IPS DF 4.7 (cell line): ENCODE results near the gene PITPNC1.
A peak's percentile ranks its signal among the peaks of the same experiment; 100 is the strongest.
"Not testable (repeated sequence)": the region's sequence is repeated elsewhere in the genome, so short reads cannot be mapped to it uniquely, and the experiment has no call there.

ENCODE experiments used
- DNase-seq: peaks from one replicate; pipeline ENCODE4 v3.0.0-alpha.2; 2013; ENCODE audit warnings: low spot score; ENCODE audit errors: extremely low read depth

Gene PITPNC1

DNA sequence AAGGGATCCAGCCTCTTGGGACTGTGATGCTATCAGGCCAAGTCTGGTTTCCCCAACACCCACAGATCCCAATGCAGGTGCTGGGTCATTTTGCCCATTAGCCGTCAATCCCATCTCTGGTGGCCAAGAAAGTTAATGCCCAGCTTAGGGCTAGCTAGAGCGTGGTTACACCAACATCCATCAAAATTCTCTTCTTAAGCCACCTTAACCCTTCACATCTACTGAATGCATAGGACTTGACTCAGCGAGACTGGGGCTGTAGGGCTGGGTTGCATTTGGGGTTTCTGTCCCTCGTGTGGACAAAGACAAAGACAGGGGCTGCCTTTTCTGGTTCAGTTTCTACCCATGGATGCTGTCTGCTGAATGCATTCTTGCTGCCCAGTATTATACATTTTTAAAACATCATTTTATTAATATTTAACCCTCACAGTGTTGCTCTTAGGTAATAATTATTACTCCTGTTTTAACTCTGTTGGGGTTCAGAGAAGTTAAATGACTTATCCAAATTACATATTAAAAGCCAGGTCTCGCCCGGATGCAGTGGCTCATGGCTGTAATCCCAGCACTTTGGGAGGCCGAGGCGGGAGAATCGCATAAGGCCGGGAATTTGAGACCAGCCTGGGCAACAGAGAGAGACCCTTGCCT lies 199.5 kb downstream of the PITPNC1 start:
- DNase-seq, result no peak

DNA sequence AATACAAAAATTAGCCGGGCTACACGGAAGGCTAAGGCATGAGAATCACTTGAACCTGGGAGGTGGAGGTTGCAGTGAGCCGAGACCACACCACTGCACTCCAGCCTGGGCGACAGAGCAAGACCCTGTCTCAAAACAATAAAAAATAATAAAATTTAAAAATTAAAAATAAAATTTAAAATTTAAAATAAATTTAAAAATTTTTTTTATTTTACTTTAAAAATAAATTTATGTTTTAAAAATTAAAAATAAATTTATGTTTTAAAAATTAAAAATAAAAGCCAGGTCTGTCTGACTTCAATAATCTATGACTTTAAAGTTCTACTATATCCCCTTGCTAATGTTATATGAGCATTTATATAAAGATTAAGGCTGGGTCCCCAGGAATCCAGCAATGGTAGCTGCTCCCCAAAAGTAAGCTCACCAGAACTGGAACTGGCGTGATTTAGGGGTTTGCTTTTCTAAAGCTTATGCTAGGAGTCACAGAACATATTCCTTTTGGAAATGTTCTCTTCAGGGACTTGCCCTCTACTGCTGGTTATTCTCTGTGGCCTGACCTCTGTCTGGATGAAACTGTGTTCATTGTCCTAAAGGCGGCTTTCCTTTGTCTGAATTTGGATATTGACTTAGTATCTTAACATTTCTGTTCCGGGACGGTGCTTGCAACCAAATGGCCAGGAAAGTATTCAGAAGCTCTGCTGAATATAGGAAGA lies 200.5 kb downstream of the PITPNC1 start:
- DNase-seq, result peak; percentile 5

DNA sequence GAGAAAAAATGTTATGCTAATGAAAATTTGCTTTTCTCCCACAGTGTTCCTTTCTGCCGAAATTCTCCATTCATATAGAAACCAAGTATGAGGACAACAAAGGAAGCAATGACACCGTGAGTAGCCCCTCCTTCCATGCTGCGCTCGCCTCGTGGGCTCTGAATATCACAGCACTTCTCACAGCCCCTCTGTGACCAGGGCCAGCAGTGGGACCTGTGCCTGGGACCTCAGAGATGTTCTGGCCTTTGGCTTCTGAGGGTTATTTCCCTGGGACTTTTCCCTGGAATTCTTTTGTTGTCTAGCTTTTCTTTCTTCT lies 201.0 kb downstream of the PITPNC1 start:
- no peak for DNase-seq

DNA sequence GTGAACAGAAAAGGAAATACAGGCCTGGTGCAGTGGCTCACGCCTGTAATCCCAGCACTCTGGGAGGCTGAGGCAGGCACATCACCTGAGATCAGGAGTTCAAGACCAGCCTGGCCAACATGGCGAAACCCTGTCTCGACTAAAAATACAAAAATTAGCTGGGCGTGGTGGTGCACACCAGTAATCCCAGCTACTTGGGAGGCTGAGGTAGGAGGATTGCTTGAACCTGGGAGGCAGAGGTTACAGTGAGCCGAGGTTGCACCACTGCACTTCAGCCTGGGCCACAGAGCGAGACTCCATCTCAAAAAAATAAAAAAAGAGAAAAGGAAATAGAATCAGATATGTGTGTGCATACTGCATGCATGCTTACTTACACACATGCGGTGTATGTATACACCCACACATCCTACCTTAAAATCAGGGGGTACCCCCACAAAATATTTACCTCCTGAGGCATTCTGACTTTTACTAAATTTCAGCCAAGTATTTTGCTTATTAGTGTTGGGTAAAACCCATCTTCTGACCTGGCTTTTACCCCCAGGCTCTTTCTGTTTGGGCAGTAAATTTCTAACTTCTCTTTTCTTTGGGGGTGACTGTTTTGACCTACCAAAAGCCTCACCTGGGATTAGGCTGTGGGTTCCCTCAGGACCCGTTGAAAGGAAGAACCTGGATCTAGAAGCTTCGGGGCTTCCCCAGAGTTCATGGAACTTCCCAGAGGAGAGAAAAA lies 201.8 kb downstream of the PITPNC1 start:
- not testable (repeated sequence) for DNase-seq

DNA sequence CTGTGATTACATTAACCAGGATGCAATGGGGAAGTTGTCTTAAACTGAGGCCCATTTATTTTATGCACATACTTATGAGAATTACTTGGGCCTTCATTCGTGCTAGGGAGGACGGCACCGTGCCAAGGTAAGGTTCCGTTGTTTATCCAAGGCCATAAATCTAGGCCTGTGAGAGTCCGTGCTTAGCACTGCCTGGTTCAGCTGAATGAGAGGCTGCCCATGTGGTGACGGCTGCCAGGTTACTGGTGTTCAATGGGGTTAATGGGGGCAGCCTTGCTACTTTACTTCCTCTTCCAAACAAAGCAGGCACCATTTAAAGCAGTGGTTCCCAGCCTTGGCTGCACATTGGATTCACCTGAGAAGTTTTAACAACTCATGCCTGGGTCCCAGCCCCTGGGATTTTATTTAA lies 205.6 kb downstream of the PITPNC1 start:
- DNase-seq, result no peak

DNA sequence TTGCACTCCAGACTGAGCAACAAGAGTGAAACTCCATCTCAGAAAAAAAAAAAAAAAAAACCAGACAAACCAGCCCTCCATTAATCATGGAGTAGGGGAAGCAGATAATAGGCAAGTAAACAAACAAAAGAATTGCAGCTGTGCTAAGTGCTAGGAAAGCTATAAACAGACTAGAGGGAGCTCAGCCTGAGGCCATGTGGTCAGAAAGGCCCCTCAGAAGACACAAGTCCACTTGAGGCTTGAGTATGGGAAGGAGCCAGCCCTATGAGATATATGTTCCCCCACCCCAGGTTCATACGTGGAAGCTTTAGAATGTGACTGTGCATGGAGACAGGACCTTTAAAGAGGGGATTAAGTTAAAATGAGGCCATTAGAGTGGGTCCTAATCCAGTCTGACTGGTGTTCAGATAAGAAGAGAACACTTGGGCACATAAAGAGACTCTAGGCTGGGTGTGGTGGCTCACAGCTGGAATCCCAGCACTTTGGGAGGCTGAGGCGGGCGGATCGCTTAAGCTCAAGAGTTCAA lies 208.1 kb downstream of the PITPNC1 start:
- DNase-seq, result no peak

DNA sequence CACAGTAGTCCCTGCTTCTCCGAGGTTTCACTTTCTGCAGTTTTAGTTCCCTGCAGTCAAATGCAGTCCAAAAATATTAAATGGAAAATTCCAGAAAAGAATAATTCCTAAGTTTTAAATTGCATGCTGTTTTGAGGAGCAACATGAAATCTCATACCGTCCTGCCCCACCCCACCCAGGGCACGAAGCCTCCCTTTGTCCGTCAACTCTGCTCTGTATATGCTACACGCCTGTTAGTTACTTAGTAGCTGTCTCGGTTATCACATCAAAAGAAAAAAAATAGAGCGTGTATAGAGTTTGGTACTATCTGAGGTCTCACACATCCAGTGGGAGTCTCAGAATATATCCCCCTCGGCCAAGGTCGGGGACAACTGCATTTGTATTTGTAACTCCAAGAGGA lies 211.2 kb downstream of the PITPNC1 start:
- DNase-seq, result no peak

DNA sequence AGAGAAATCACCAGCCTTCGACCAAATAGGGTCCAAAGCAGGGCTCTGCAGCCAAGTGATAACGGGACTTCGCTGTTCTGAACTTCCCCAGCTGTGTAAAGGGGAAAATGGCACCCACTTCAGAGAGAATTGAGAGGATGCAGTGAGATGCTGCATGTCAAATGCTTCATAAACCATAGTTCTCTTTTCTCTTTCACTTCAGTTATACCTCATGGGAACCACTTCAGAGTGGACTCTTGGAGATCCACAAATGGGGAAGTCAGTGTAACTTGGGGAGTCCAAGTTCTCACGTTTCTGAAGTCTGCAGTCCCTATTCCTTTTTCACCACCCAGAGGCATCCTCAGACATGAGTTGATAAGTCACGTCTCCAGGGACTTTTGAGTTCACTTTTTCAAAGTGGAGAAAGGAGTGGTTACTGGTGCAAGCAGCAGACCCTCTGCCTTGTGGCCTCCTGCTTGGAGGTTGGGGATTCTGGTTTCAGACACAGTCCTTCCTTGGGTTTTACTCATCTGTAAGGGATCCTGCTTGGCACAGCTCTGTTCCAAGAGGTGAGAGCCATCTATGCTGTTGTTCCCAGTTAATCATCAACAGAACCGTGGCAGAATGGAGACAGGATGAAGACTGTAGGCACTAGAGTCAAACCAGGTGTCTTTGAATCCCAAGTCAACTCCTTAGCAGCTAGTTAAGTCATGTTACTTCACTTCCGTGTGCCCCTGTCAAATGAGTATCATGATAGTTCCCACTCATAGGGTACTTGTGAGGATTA lies 217.2 kb downstream of the PITPNC1 start:
- no peak for DNase-seq

DNA sequence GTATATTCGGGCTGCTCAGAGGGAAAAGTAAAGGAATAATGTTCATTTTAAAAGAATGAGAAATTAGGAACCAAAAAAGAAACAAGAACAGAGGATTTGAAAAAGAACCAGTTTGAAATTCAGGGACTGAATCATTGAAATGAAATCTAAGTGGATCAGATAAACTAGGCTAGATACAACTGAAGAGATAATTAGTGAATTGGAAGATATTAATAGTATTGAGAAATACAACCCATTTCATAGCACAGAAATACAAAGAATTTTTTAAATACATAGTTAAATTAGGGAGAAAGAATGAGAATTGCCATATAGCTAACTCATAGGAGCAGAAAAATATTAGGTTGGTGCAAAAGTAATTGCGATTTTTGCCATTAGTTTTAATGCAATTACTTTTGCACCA lies 223.3 kb downstream of the PITPNC1 start:
- DNase-seq, result no peak

DNA sequence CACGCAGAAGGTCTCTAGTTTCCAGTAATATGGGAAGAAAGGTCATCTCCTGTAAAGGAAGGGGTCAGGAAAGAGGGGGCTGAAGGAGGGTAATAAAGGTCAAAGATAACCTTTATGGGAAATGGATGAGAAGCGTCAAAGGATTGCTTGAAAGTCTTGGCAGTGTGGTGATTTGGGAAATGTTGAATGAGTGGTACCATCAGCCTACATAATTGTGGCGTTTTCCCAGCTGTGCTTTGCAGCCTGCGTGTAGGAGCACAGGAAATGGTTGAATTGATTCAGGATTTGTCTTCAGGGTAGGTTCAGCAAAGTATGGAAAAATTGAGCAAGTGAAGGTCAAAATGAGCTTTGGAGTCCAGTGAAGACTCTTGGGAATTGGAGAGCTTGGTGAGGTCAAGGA lies 224.8 kb downstream of the PITPNC1 start:
- DNase-seq, result no peak

DNA sequence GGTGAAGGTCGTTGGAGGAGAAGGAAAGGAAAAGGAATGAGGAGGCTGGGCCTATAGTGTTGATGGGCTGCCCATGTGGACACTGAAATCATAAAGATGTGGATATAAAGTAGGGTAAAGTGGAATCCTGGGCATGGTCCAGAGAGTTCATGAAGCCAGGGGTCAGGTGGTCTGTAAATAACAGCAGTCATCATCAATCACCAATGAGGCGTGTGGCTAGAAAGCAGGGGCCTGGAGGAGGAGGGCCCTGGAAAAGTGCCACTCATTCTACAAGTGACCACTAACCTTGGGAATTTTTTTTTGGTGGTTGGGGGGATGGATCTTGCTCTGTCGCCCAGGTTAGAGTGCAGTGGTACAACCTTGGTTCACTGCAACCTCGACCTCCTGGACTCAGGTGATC lies 225.4 kb downstream of the PITPNC1 start:
- no peak for DNase-seq

DNA sequence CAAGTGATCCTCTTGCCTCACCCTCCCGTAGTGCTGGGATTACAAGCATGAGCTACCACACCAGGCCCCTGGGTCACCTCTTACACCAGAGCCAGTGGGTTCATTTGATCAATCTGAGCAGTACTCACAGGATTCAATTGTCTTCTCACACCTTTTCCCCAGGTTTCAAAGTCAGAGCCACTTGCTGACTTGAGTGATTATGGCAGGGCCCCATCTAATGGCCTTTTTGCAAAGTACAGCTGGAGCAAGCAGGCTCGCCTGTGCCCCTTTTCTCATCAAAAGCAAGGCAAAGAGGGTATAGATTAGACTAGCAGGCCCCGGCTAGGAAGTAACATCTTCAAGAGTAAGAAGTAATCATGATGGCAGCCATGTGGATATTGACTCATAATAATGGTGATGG lies 225.9 kb downstream of the PITPNC1 start:
- peak; percentile 33 for DNase-seq

DNA sequence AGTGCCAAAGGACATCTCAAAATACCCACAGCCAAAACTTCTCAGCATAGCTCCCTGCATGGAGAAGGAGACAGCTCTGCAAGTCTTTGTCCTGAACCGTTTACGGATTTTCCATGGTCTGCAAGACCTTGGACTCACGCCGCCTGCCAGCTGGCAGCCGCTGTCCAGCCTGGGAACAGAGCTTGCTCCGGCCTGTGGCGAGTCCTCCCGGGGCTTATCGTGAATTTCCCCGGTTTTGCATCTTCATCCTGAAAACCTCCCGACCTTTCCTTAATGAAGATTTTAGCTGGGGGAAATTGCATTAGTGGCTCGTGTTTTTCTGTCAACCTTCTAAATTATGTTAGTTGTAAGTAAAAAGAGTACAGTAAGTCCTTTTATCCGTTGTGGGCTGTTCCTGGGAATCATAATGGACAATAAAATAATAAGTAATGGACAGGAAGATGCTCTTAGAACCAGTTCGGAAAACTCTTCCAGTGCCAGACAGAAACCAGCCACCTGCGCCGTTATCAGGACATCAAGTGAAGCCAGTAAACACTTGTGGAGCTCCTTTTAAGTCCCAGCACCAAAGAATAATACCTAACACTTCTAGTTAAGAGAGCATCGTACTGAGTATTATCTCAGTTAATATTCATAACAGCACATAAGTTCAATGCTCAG lies 228.3 kb downstream of the PITPNC1 start:
- DNase-seq, result no peak

DNA sequence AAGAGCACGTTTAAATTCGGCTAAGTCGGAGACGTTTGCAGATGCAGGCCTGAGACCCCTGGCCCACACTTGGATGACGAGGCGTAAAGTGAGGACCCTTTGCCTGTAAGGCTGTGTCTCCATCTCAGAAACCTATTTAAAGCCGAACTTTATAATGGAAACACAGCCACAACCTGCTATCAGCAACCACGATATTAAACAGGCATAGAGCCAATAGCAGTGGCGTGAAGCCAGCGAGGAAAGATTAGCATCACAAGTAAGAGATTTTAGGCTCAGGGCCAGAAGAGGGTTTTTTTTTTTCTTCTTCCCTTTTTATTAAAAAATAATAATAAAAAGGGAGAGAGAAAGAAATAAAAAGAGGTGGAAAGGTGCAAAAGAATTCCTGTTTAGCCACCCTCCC lies 229.4 kb downstream of the PITPNC1 start:
- DNase-seq, result no peak

DNA sequence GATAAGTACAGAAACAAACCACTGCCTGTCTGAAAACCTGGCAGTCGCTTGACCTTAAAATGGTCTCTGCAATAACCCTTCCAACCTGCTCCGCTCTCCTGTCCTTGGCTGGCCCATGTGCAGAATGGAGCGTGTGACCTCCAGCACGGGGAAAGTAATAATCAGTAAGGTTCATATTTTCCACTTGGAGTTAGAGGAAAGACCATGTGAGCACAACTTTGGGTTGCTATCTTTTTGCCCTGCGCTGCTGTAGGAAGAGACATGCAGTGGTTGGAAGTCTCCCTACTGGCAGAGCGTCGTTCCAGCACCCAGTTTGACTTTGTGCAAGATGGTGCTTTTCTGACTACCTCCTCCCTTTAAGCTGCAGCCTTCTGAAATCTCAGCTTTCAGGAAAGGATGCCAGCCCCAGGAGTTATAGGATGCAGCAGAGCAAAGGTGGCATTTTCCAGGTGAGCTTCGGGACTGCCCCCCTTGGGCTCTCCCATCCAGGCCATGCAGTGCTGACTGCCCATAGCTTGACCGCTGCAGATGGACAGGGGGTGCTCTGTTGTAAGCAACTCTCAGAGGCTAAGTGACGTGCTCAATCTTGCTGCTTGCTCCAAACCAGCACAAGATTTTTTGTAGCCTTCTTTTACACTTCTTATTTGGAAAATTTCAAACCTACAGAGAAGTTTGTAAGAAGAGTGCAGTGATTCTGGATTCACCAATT lies 230.0 kb downstream of the PITPNC1 start:
- DNase-seq, result no peak

DNA sequence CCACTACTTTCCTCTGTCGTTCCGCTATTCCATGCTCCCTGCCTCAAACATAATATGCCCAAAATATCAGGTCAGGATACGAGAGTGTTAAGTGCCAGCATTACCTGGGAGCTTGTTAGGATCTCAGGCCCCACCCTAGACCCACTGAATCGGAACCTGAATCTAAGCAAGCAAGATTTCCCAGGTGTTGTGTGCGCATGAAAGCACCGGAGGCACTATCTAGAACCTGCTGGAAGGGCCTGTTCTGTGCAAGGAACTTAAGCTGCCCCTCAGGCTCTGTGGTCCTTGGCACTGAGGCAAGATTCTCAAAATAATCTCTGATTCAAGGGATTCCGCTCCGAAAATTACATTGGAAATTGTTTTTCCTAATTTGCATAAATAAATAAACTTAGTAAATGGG lies 233.0 kb downstream of the PITPNC1 start:
- no peak for DNase-seq

DNA sequence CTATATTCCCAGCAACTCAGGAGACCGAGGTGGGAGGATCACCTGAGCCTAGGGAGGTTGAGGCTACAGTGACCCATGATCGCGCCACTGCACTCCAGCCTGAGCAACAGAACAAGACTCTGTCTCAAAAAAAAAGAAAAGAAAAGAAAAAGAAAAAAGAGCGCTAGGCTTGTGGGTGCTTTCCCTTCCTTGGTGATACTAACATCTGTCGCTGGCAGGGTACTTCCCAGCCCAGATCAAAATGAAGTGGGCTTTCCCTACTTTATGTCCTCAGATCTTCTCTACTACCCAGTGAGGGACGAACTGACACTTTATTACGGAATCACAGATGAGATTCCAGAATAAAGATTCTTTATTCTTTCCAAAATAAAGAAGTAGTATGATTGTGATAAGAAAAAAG lies 236.9 kb downstream of the PITPNC1 start:
- no peak for DNase-seq

DNA sequence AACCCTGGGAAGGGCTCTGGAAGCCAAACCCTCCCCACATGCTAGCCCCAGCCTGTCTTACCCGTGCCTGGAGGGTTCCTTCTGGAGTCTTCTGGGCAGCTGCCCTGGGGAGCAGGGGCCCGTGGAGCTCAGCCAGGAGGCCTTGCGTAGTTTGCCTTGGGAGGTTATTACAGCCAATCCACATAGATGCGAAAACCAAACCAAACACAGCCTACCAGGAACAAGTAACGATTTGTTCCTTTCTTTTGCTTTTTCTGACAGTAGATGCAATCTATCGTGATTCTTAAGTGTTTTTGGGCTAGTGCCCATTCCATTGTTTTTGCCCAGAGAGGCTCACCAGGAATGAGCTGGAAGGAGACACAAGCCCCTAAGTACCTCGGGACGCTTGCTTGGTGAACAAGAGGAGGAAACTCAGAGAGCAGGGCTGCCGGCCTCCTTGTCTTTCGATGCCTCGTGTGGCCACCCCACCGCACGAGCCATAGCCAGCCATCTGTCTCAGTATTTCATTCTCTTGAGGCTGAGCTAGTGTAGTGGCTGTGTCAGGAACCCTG lies 238.0 kb downstream of the PITPNC1 start:
- no peak for DNase-seq

DNA sequence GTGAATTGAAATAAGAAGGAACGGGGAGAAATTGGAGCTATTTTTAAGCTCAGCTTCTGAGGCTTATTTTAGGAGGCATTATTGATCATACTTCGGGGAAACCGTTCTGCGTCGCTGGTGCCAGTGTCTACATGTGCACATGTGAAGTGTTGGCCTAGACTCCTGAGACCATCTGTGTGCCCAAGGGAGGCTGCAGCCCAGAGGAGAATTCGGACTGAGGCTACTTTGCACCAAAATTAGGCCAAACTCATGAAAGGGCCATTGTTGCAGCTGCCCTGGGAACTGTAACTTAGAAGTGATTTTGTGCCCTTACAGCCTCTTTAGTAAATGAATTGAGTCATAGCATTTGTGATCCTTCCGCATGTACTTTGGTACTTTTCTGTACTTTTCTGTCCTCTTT lies 238.7 kb downstream of the PITPNC1 start:
- no peak for DNase-seq

DNA sequence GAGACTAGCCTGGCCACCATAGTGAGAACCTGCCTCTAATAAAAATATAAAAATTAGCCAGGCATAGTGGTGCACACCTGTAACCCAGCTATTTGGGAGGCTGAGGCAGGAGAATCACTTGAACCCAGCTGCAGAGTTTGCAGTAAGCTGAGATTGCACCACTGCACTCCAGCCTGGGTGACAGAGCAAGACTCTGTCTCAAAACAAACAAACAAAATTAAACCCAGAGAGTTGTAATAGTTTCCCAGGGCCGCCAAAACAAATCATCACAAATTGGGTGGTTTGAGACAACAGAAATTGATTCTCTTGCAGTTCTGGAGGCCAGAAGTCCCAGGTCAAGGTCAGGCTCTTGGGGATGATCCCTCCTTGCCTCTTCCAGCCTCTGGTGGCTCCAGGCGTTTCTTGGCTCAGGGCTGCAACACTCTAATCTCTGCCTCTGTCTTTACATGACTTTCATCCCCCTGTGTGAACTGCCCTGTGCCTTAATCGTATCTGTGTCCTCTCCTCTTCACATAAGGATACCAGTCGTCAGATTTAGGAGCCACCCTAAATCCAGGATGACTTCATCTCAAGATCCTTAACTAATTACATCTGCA lies 240.3 kb downstream of the PITPNC1 start:
- DNase-seq, result no peak
